GM19193 (cell line): Measurements from ENCODE around the gene ARMC2.

Source experiments
- POLR2A ChIP-seq: IDR thresholded peaks from 4 replicates; pipeline ENCODE4 v1.6.1; 2011; ENCODE audit not compliant: insufficient read depth, insufficient read length; ENCODE audit errors: extremely low read depth

The ARMC2 gene

DNA sequence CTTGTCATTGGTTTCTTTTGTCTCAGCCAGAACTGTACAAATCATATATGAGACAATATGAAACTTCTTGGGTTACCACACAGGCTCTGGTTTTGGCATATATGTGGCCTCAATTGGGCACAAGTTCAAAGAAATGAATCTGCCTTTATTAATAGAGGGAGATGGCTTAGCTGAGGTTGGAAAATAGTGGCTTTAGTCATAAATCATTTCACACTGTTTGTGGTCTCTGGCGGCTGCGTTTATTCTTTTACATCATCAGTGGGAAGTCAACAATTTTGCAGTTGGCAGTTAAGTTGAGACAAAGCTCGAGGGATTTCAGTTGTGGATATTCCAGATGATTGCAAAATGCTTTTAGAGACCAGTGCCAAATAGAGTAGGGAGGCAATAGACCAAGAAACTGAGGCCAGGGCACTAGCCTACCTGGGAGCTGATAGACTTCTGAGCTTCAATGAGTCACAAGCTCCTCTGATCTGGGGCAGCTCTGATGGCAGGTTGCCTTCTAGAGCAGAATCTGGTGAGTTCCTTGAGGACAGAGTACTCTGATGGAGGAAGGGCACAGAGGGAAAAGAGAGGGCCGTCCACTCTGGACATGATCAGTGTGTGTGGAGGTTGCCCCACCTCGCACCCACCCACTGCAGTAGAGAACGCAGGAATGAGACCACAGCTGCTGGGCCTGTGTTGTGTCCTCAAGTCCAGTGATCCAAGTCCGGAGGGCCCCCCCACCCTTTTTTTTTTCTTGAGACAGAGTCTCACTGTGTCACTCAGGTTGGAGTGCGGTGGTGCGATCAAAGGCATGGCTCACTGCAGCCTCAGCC is 73.5 kb downstream of the ARMC2 start:
- no peak for TF ChIP-seq POLR2A

DNA sequence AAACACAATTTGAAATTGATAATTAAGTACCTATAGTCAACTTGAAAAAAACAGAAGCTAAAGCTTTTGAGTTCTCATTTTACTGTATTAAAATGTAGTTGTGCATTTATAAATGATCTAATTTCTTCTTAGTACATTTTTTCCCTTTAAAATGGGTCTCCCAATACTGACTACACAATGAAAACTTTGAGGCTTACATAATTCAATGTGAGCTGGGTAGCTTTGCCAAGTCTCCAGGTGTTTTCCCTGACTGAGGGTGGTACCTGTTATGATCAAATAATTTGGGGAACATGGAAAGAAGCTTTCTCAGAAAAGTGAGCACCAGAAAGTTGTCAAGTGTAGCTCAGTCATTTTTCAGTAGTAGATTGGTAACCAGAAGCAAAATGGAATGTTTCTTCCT is 74.3 kb downstream of the ARMC2 start:
- no peak for TF ChIP-seq POLR2A

DNA sequence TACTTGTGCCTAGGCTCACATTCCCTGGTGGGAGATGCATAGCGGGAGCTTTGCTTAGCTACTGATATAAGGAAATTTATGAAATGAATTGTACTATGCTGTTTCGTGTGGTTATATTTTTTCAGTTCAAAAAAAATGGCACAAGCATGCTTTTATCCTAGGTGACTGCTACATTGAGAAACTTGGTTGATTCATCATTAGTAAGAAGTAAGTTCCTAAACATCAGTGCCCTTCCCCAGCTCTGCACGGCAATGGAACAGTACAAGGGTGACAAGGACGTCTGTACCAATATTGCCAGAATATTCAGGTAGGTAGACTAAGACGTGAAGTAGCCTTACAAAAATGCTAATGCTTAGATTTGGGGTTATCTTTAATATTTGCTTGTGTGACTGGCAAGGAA is 79.7 kb downstream of the ARMC2 start:
- TF ChIP-seq POLR2A, result no peak

DNA sequence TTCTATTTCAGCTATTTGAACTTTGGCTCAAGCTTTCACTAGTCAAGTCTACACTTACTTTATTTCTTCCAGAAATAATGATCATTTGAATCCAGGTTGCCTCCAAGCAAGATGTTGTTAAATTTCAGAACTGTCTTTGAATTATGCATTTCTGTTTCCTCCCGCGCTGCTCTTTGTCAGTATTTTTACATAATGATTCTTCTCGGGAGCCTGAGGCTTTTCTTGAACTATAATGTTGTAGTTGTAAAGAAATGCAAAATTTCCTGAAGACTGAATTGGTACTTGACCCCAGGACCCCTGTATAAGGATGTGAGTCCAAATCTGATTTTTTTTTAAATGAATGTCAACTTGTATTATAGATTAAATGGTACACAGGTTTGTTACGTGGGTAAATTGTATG is 80.4 kb downstream of the ARMC2 start:
- TF ChIP-seq POLR2A, result no peak

DNA sequence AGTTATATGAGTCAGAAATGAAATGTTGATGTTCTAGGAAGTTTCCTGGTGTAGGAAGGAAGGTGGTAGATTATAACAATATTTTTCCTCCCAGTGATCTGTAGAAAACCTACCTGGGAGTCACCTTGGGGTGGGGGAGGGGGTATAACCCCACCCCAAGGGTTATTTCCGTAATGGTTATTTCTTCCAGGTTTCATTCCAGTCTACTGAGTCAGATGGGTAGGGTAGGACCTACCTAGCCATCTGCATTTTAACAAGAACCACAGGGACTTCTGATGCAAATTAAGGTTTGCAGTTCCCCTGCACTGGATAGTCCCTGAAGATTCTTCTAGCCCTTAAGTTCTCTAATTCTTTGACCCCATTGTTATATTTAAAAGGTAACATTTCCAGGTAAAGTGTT is 88.9 kb downstream of the ARMC2 start:
- TF ChIP-seq POLR2A, result no peak

DNA sequence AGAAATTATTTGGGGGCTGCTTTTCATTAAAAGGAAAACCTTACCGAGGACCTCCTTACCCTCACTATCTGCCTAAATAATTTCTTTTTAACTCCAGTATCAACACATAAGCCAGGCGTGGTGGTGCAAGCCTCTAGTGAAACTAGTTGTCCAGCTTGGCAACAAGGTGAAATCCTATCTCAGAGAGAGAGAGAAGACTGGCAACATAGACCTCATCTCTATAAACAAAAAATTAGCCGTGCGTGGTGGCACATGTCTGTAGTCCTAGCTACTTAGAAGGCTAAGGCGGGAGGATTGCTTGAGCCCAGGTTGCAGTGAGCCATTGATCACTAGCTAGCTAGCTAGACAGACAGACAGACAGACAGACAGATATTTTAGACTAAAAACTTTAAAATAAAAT is 92.5 kb downstream of the ARMC2 start:
- no peak for TF ChIP-seq POLR2A

DNA sequence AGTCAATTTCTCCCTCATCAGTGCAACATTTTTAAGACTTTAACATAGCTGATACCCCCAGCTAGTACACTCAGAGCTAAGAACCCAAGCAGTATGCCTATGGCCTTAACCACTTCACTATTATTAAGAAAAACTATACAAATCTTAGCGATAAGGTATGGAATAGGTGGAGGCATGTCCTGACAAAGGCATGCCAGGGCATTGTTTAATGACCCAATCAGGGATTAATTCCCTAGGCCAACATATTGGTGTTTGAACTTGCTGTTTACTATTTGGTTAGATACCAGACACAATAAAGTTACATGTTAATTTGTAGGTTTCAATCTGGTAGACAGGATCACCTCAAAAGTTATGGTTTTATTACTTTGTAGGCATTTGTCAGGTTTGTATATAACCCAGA is 93.1 kb downstream of the ARMC2 start:
- no peak for TF ChIP-seq POLR2A

DNA sequence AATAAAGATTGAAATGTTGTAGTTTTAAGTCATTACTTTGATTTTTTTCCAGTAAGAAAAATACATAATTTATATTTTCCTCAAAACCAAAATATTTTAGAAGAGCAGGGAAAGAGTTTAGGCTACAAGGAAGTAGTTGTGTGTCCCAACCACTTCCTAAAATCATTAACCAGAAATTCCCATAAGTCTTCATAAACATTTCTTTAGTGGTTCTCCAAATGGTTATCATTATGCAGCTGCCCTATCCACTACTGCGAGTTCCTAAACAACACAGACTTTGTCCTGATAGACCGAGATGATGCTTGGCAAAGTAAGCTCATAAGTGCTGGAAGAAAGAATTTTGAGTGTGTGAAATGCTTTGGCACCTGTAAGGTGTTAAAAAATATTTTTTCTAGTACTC is 93.6 kb downstream of the ARMC2 start:
- TF ChIP-seq POLR2A, result no peak

DNA sequence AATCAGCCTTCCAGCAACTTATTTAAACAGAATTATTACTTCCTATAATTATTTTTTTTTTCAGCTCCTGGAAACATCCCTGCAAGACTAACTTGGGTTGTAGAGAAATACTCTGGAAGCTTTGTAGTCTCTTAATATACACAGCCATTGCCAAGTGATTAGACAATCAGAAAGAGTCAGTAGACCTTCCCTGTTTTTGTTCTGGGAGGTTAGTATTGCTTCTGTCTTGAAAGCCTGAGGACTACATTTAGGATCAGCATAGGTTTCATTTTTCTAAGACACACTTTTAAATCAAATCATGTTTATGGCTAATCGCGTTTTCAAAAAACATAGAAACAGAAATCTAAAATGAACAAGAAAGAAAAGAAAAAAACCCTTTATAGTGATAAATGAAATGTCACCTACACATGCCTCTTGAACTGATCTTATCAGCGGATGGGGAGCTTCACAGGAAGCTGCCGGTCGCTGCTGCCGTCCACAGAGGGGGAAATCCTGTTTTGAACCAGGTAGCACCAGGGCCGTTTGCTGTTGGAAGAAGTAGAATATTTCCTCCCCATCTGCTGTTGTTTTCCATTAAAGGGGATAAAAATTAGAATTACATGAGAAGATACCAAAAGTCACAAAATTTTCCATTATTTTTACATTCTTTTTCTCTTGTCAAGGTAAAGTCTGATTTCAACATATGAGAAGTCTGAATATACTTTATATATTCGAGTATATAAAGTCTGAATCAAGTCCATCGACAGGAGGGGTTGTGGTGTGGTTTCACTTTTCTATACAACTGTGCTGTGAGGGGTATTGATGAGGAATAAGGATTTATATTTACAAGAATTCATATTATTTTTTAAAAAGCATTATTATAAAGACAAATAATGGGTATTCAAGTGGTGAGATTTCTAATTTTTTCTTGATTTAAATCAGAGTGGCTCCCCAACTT is 94.6 kb downstream of the ARMC2 start:
- no peak for TF ChIP-seq POLR2A

DNA sequence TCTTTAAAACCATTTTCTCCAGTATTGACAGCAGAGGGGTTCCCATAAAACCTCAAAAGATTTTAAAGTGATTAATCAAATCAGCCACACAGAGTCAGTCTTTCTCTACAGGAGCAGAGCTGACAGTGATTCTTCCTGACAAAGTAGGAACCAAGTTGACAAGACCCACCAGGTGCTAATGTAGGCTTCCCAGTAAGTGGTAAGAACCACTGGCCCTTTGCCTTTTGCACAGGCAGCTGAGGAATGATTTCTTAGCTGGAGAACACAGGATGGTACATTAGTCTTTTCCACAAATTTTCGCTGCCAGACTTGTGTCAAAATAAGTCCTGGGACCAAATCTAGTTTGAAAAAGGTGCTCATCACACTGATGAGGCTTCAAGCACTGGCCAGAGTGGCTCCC is 95.8 kb downstream of the ARMC2 start:
- TF ChIP-seq POLR2A, result no peak

DNA sequence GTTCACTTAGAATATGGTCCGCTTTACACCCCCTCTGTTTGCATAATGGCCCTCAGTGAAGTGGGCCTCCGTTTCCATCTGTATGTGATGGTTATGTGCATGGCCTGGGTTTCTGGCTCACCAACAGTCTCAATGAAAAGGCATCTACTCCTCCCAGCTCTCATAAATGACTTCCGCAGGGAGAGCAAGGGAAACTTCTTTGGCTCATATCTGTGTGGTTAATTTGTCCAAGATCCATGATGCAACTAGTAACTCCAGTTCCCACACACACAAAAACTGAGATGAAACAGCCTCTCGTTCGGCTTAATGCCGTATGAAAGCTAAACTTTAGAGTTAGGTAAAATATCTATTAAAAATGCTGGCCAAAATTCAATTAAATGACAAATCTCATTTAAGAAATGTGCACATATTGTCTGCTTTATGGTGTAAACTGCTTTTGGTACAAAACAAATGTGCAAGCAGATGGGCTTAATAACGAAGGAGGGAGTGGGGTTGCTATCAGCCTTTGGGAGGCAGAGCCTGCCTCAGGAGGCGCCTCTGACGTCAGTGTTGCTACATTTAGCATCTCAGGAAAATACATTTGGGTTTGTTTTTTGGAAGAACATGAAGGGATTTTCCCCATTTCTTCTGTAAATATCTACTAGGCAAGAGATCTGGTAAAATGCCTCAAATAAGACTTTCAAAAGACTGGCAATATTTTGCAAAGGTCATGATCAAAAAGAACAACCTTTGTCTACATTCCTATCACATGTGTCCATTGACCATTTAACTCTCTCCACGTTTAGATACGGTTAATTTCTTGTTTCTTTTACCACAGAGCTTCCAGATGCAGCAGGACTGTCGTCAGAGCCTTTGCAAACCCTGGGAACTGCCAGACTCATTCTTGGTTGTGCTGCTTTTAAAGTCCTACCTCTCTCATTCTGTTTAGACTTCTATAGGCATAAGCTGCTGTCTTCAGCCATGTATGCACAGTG is 96.8 kb downstream of the ARMC2 start:
- no peak for TF ChIP-seq POLR2A

DNA sequence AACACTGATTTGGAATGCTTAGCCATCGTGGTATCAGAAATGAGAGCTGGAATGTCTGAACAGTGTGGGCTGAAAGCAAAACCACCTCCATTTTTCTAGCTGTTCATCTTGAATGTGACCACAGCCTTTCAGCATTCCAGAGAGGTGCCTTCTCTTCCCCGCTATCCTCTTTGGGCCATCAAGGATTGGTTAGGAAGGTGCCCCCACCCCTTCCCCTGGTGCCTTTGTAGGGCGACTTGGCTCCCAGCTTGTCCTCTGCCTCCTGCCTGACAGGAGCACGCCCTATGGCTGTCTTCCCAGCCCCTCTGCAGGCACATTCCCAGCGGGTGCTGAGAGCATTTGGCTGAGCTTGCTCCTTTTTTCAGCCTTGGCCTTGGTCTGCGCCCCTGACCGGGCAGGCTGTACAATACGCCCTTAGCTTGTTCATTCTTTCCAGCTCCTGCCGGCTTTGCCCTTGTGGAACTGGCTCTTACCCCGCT is 97.5 kb downstream of the ARMC2 start:
- no peak for TF ChIP-seq POLR2A

DNA sequence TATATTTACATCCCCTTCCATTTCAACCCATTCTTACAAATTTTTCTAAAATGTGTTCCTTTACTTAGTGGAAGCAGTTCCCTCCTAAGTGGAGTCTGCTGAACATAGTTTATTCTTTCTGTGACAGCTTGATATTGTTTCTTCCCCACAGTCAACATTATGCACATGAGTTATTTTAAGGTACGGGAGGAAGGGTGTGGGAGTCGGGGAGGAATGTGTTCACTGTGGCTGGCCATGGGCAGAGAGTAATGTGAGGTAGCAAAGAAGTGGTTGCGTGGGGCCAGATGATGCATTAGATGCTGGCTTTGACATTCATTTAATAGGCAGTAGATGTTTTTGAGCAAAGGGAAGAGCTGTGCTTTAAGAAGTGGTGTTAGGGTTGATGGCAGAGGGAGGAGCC is 98.5 kb downstream of the ARMC2 start:
- no peak for TF ChIP-seq POLR2A

DNA sequence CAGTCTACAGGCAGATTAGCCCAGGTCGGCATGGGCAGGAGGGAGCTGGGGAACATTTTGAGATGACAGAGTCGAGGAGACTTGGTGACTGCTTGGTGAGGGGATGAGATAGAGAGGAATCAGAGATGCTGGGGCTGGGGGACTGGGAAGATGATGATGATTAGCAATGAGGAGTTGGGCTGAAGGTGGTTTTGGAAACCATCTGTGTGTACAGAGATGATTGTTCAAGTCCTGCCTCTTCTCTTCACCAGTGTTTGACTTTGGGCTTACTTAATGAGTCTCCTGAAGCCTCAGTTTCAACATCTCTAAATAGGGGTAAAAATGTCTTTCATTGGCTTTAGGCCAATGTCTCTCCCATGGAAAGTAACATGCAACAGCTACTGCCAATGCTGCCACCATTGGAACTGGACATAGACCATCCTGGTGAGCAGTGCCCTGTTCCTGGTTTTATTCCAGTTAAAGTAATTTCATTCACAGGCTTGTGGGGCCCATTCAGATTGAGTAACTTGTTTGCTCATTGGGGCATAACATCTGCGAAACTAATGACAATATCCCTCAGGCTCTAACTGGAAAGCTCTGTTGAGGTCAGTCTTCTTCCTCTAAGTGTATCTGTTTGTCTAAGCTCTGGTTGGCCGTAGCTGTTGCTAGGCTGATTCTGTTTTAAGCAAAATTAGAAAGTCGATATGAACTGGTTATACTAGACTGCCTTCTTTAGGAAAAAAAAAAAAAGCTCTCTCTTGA is 99.1 kb downstream of the ARMC2 start:
- TF ChIP-seq POLR2A, result no peak
